B cell (primary cell): Measurements from ENCODE around the gene EPB41L4B. TPM values are rescaled to one million over a fixed set of nuclear protein-coding genes. Genes with fewer than 3 reads are reported as not detected.

Experiments
- ATAC-seq: fragments of 200-7000 bp; cut with Tn5 transposase; one replicate; pipeline ENCODE4 v1.10.0; 2021; ENCODE audit warnings: low read depth, mild to moderate bottlenecking, moderate number of reproducible peaks, moderate library complexity
- CTCF ChIA-PET: fragments of 350-600 bp; sonication (Branson Sonifier 250); formaldehyde crosslinking; loops from one replicate; lab custom pipeline; 2021; ENCODE audit warnings: antibody characterized with exemption, inconsistent platforms; lab: Charles Lee
- POLR2A ChIA-PET: fragments of 350-600 bp; sonication (Branson Sonifier 250); formaldehyde crosslinking; loops from one replicate; lab custom pipeline; 2021; ENCODE audit warnings: antibody characterized with exemption; lab: Charles Lee
- DNase-seq: peaks from one replicate; pipeline ENCODE4 v3.0.0; 2013
- H2AFZ ChIP-seq: 2 replicates; pipeline ENCODE4 v1.6.1; 2012; ENCODE audit warnings: mild to moderate bottlenecking, low read depth, low read length; ENCODE audit not compliant: insufficient read depth, poor library complexity, severe bottlenecking
- H3K27ac ChIP-seq, 2 donors: 1 replicate in 1 of 2; 2 replicates in 1 of 2; pipeline ENCODE4 v1.5.1; 2012 to 2013; ENCODE audit warnings: low read length in 2 of 2, mild to moderate bottlenecking in 2 of 2, moderate library complexity in 1 of 2
- H3K27me3 ChIP-seq, 4 experiments: fragments of 200-600 bp in 1 of 4; sonication (generic) in 1 of 4; replicated peaks in 1 of 4; 1 replicate in 2 of 4; 2 replicates in 2 of 4; pipeline versions ENCODE4 v1.6.1 to v1.7.0; 2013 to 2016; ENCODE audit warnings: low read length in 3 of 4, mild to moderate bottlenecking in 2 of 4, mixed read lengths in 1 of 4, moderate library complexity in 1 of 4; ENCODE audit not compliant: insufficient read depth in 4 of 4, control insufficient read depth in 3 of 4; ENCODE audit errors: control extremely low read depth in 1 of 4
- H3K36me3 ChIP-seq, 2 experiments: replicated peaks in 1 of 2; 1 replicate in 1 of 2; 2 replicates in 1 of 2; pipeline versions ENCODE4 v1.6.1 to v1.7.1; 2013; ENCODE audit warnings: low read length in 1 of 2; ENCODE audit not compliant: insufficient read depth in 2 of 2, control insufficient read depth in 1 of 2; ENCODE audit errors: control extremely low read depth in 1 of 2, extremely low read depth in 1 of 2
- H3K4me1 ChIP-seq, 2 donors: fragments of 200-600 bp in 1 of 2; sonication (generic) in 1 of 2; 1 replicate in 1 of 2; 2 replicates in 1 of 2; pipeline versions ENCODE4 v1.5.1 to v1.6.1; 2013 to 2017; ENCODE audit warnings: low read length in 2 of 2; ENCODE audit not compliant: control insufficient read depth in 2 of 2, insufficient read depth in 2 of 2
- H3K4me2 ChIP-seq: replicated peaks from 2 replicates; pipeline ENCODE3; 2012; ENCODE audit warnings: mild to moderate bottlenecking, low read depth, low read length; ENCODE audit not compliant: poor library complexity, severe bottlenecking
- H3K4me3 ChIP-seq, 5 experiments: fragments of 200-600 bp in 1 of 5; sonication (generic) in 1 of 5; 1 replicate in 3 of 5; 2 replicates in 2 of 5; pipeline versions ENCODE4 v1.5.1 to v1.7.0; 2011 to 2016; ENCODE audit warnings: low read length in 4 of 5, mild to moderate bottlenecking in 4 of 5, low read depth in 2 of 5, control low read depth in 1 of 5, moderate library complexity in 1 of 5; ENCODE audit not compliant: insufficient read depth in 1 of 5; ENCODE audit errors: control extremely low read depth in 1 of 5, extremely low read depth in 1 of 5
- H3K79me2 ChIP-seq: fragments of 200-600 bp; sonication (generic); one replicate; pipeline ENCODE4 v1.6.0; 2016; ENCODE audit warnings: low read length; ENCODE audit not compliant: control insufficient read depth, insufficient read depth
- H3K9ac ChIP-seq: fragments of 200-600 bp; sonication (generic); 2 replicates; pipeline ENCODE4 v1.6.1; 2017; ENCODE audit warnings: mild to moderate bottlenecking, low read length, moderate library complexity
- H3K9me3 ChIP-seq, 3 donors: one replicate each; pipeline versions ENCODE4 v1.6.1 to v1.7.1; 2013; ENCODE audit warnings: low read length in 2 of 3; ENCODE audit not compliant: control insufficient read depth in 2 of 3, insufficient read depth in 1 of 3; ENCODE audit errors: control extremely low read depth in 1 of 3
- H4K20me1 ChIP-seq: 2 replicates; pipeline ENCODE4 v1.6.0; 2012; ENCODE audit warnings: mild to moderate bottlenecking, low read length; ENCODE audit not compliant: insufficient read depth, control insufficient read depth, poor library complexity, severe bottlenecking
- H3K27ac Mint-ChIP-seq: one replicate; pipeline ENCODE4 v1.8.0; 2021; ENCODE audit warnings: mixed read lengths
- H3K27me3 Mint-ChIP-seq: one replicate; pipeline ENCODE4 v1.8.0; 2021; ENCODE audit warnings: mixed read lengths
- H3K4me1 Mint-ChIP-seq: one replicate; pipeline ENCODE4 v1.8.0; 2021; ENCODE audit warnings: mixed read lengths
- H3K4me3 Mint-ChIP-seq: one replicate; pipeline ENCODE4 v1.8.0; 2021; ENCODE audit warnings: mixed read lengths
- H3K9me3 Mint-ChIP-seq: one replicate; pipeline ENCODE4 v1.8.0; 2022; ENCODE audit warnings: mixed read lengths; ENCODE audit not compliant: insufficient read depth
- EZH2 ChIP-seq: IDR thresholded peaks from 2 replicates; pipeline ENCODE4 v1.6.1; 2012; ENCODE audit warnings: borderline replicate concordance, low read depth, mild to moderate bottlenecking, moderate library complexity, low read length; ENCODE audit not compliant: insufficient read depth, poor library complexity, severe bottlenecking
- WGBS: methylation state at CpG from one replicate; pipeline ENCODE4 v1.1.5; 2013; ENCODE audit warnings: missing lambda C conversion rate; ENCODE audit not compliant: insufficient coverage; 5-methylcytosine and 5-hydroxymethylcytosine counted together
- intact Hi-C: fragments of 100-400 bp; cut with micrococcal nuclease; formaldehyde crosslinking; loops from one replicate; pipeline ENCODE4 v1.10.0; 2022
- polyA plus RNA-seq: library from polyadenylated mRNA; depleted of rRNA; stranded (reverse); fragments of >200 nt; gene quantifications from 2 replicates; pipeline ENCODE4 v1.2.3, GENCODE V29; 2012
- total RNA-seq, 2 donors: library from RNA; stranded (reverse); fragments of 120-200 nt in 1 of 2; gene quantifications; 1 replicate in 1 of 2; 2 replicates in 1 of 2; pipeline versions ENCODE4 v1.2.3 to v1.2.4, GENCODE V29; 2013 to 2022
- TF ChIP-seq, protein P1 (sequence below): fragments of 200-600 bp; IDR thresholded peaks from one replicate; pipeline ENCODE4 v1.8.0; 2022; ENCODE audit warnings: antibody characterized with exemption, mild to moderate bottlenecking

The EPB41L4B gene
- total and polyA plus RNA-seq, 2 donors (not counting 1 experiment from before 2014, with no cell fraction given) = 2.9 TPM; not detected in 1

DNA sequence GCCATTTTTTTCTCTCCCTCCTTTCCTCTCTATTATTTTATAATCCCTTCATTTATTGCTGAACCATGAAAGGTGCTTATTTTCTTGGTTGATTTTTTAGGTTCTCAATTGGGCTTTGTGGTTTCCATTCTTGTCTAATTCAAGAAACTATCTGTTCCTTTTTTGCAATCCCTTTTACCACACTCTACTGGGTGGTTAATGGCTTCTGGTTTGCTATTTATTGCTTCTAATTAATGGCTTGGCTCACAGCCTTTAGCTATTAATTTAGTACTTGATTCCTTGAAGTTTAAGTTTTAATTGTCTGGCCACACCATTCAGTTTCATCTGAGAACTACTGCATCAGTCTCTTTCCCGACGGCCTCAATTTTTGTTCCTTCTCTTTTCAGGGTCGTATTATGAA is 159.4 kb downstream of the EPB41L4B start:
- Mint-ChIP-seq H3K4me1 (peaks cover 6% of the 10 kb centered on the region), H3K27ac (no peak overlapping the region), H3K9me3 (no peaks in the 10 kb centered on the region), H3K27me3 (peaks cover 47% of the 10 kb centered on the region), H3K4me3 (no peak overlapping the region)
- H3K36me3 ChIP-seq = no peaks in the 10 kb centered on the region
- no peak overlapping the region for H3K4me3 ChIP-seq
- H4K20me1 ChIP-seq = no peaks in the 10 kb centered on the region
- WGBS = no CpG with 5 or more reads among the region's 3 CpGs
- H3K9ac ChIP-seq = no peak overlapping the region
- DNase-seq (no peak), ATAC-seq (no peak)
- H3K27me3 ChIP-seq = peaks cover 0 to 5% (median 4%) of the 10 kb centered on the region in 4 experiments
- no peak overlapping the region for H3K27ac ChIP-seq
- H3K4me1 ChIP-seq = peaks cover 0 to 5% of the 10 kb centered on the region in 2 donors
- intact Hi-C loops = no loop called here
- no peak overlapping the region for H3K4me2 ChIP-seq
- no peak overlapping the region for H2AFZ ChIP-seq
- no peak for TF ChIP-seq EZH2
- TF ChIP-seq, protein P1, sequence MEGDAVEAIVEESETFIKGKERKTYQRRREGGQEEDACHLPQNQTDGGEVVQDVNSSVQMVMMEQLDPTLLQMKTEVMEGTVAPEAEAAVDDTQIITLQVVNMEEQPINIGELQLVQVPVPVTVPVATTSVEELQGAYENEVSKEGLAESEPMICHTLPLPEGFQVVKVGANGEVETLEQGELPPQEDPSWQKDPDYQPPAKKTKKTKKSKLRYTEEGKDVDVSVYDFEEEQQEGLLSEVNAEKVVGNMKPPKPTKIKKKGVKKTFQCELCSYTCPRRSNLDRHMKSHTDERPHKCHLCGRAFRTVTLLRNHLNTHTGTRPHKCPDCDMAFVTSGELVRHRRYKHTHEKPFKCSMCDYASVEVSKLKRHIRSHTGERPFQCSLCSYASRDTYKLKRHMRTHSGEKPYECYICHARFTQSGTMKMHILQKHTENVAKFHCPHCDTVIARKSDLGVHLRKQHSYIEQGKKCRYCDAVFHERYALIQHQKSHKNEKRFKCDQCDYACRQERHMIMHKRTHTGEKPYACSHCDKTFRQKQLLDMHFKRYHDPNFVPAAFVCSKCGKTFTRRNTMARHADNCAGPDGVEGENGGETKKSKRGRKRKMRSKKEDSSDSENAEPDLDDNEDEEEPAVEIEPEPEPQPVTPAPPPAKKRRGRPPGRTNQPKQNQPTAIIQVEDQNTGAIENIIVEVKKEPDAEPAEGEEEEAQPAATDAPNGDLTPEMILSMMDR = no peak
- H3K79me2 ChIP-seq = no peaks in the 10 kb centered on the region
- no peaks in the 10 kb centered on the region for H3K9me3 ChIP-seq
- ChIA-PET POLR2A (no interaction called here), CTCF (no interaction called here)

DNA sequence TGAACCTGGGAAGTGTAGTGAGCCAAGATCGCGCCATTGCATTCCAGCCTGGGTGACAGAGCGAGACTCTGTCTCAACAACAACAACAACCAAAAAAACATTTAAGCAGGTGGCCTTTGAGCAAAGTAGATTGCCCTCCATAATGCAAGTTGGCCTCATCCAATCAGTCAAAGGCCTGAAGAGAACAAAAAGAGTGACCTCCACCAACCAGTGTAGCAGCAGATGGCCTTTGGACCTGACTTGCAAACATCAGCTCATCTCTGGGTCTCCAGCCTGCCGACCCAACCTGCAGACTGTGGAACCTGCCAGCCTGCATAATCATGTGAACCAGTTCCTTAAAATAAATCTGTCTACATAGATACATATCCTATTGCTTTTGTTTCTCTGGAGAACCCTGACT is 161.3 kb downstream of the EPB41L4B start:
- Histone ChIP-seq H3K4me1 (peaks cover 0 to 5% of the 10 kb centered on the region in 2 donors), H4K20me1 (no peaks in the 10 kb centered on the region), H3K36me3 (no peaks in the 10 kb centered on the region), H3K9ac (no peak overlapping the region), H3K4me2 (no peak overlapping the region), H3K4me3 (no peak overlapping the region), H3K27ac (no peak overlapping the region), H3K79me2 (no peaks in the 10 kb centered on the region), H3K9me3 (peaks cover 0 to 5% (median 0%) of the 10 kb centered on the region in 3 donors), H3K27me3 (no peaks in the 10 kb centered on the region), H2AFZ (no peak overlapping the region)
- CTCF ChIA-PET = no interaction called here
- no peak overlapping the region for H3K4me3 Mint-ChIP-seq
- intact Hi-C loops = no loop called here
- ATAC-seq (no peak), DNase-seq (no peak)
- 17% methylated on average over 1 of the region's 4 CpGs for WGBS
- no peaks in the 10 kb centered on the region for H3K9me3 Mint-ChIP-seq
- H3K4me1 Mint-ChIP-seq = peaks cover 4% of the 10 kb centered on the region
- peaks cover 34% of the 10 kb centered on the region for H3K27me3 Mint-ChIP-seq
- no peak overlapping the region for H3K27ac Mint-ChIP-seq
- no peak for TF ChIP-seq EZH2
- TF ChIP-seq, protein P1 = no peak
- POLR2A ChIA-PET = no interaction called here
